ENCODE measurements around the gene DYSF.

GRCh38 chr2:71589763-71590162 is 136.4 kb downstream of the DYSF start:
- no peak for TF ChIP-seq TAF1 (IDR thresholded peaks at IDR 0.05; ENCODE audit: low read depth)
- TF ChIP-seq, protein P1, sequence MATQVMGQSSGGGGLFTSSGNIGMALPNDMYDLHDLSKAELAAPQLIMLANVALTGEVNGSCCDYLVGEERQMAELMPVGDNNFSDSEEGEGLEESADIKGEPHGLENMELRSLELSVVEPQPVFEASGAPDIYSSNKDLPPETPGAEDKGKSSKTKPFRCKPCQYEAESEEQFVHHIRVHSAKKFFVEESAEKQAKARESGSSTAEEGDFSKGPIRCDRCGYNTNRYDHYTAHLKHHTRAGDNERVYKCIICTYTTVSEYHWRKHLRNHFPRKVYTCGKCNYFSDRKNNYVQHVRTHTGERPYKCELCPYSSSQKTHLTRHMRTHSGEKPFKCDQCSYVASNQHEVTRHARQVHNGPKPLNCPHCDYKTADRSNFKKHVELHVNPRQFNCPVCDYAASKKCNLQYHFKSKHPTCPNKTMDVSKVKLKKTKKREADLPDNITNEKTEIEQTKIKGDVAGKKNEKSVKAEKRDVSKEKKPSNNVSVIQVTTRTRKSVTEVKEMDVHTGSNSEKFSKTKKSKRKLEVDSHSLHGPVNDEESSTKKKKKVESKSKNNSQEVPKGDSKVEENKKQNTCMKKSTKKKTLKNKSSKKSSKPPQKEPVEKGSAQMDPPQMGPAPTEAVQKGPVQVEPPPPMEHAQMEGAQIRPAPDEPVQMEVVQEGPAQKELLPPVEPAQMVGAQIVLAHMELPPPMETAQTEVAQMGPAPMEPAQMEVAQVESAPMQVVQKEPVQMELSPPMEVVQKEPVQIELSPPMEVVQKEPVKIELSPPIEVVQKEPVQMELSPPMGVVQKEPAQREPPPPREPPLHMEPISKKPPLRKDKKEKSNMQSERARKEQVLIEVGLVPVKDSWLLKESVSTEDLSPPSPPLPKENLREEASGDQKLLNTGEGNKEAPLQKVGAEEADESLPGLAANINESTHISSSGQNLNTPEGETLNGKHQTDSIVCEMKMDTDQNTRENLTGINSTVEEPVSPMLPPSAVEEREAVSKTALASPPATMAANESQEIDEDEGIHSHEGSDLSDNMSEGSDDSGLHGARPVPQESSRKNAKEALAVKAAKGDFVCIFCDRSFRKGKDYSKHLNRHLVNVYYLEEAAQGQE (IDR thresholded peaks at IDR 0.05; ENCODE audit: low read depth) = no peak
- no peak for TF ChIP-seq TCF12 (IDR thresholded peaks at IDR 0.05; ENCODE audit: low read depth)
- TF ChIP-seq MAX (IDR thresholded peaks at IDR 0.05) = no peak
- TF ChIP-seq EGR1 (IDR thresholded peaks at IDR 0.05) = no peak
- TF ChIP-seq EP300 (IDR thresholded peaks at IDR 0.05; ENCODE audit: borderline replicate concordance) = no peak
- no peak for TF ChIP-seq RAD21 (IDR thresholded peaks at IDR 0.05; ENCODE audit: low read depth)
- no peak for TF ChIP-seq CEBPB (IDR thresholded peaks at IDR 0.05)
- TF ChIP-seq CREB1 (IDR thresholded peaks at IDR 0.05; ENCODE audit: low read depth) = no peak
- TF ChIP-seq FOXM1 (IDR thresholded peaks at IDR 0.05; ENCODE audit: borderline replicate concordance, low read depth) = no peak
- TF ChIP-seq, protein P2, sequence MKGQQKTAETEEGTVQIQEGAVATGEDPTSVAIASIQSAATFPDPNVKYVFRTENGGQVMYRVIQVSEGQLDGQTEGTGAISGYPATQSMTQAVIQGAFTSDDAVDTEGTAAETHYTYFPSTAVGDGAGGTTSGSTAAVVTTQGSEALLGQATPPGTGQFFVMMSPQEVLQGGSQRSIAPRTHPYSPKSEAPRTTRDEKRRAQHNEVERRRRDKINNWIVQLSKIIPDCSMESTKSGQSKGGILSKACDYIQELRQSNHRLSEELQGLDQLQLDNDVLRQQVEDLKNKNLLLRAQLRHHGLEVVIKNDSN (IDR thresholded peaks at IDR 0.05) = no peak
- TF ChIP-seq TEAD4 (IDR thresholded peaks at IDR 0.05) = no peak
- TF ChIP-seq NFIC (IDR thresholded peaks at IDR 0.05) = no peak
